A673 (cell line): ENCODE data around the gene NAV1.

Experiments used
- EZH2 ChIP-seq: fragments of 200-600 bp; sonication (generic); IDR thresholded peaks from 2 replicates; pipeline ENCODE4 v1.6.1; 2017; ENCODE audit warnings: borderline replicate concordance, low read depth, mild to moderate bottlenecking, mixed read lengths, antibody characterized with exemption, low read length; ENCODE audit not compliant: poor library complexity, severe bottlenecking
- TF ChIP-seq, protein P1 (sequence below): fragments of 300-800, 200-600 bp; sonication (generic); conservative IDR thresholded peaks from 2 replicates; pipeline ENCODE4 v1.5.1; 2017; ENCODE audit warnings: low read depth, mild to moderate bottlenecking, antibody characterized with exemption, low read length, moderate library complexity, mixed read lengths

DNA sequence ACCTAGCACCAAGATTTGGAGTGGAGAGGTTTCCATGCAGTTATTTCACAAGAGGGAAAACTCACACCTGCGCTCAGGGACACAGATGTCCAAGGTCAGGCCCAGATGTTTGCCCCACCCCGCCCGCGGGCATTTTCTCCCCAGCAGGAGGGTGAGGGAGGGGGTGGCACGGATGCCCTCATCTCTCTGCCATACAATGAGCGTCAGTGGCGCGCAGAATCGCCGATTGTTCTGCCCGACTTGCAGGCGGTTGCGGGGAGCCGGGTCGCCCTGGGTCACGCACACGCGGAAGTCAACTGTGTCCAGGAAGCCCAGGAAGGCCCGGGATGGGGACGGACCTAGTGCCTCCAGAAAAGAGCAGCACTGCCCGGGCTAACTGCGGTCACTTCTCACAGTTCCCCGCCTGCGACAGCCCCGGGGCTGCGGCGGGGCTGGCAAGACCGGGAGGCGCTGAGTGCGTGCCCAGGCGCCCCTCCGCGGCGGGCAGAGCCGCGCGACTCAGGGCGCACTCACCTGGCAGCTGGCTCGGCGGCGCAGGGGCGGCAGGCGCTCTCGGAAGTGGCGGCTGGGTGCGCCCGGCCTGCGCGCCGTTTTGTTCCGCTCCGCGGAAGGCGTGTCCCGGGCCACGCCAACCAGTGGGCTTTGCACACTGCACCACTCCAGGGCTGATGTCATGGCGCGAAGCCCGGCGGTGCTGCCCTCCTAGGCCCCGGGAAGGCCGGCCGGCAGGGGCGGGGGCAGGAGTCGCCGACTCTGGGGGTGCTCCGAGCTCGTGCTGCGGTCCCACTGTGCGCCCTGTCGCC, 32.2 kb upstream of the NAV1 start, which contains the start of gene CSRP1:
- TF ChIP-seq, protein P1, sequence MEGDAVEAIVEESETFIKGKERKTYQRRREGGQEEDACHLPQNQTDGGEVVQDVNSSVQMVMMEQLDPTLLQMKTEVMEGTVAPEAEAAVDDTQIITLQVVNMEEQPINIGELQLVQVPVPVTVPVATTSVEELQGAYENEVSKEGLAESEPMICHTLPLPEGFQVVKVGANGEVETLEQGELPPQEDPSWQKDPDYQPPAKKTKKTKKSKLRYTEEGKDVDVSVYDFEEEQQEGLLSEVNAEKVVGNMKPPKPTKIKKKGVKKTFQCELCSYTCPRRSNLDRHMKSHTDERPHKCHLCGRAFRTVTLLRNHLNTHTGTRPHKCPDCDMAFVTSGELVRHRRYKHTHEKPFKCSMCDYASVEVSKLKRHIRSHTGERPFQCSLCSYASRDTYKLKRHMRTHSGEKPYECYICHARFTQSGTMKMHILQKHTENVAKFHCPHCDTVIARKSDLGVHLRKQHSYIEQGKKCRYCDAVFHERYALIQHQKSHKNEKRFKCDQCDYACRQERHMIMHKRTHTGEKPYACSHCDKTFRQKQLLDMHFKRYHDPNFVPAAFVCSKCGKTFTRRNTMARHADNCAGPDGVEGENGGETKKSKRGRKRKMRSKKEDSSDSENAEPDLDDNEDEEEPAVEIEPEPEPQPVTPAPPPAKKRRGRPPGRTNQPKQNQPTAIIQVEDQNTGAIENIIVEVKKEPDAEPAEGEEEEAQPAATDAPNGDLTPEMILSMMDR = no peak
- no peak for TF ChIP-seq EZH2
